Skeletal muscle satellite cell (primary cell): ENCODE measurements around the gene PRR29.
"Not testable (repeated sequence)": the region's sequence is repeated elsewhere in the genome, so short reads cannot be mapped to it uniquely, and the experiment has no call there.

Experiments
- H3K27me3 ChIP-seq: 2 replicates; pipeline ENCODE4 v1.7.0; 2013; ENCODE audit warnings: low read length; ENCODE audit not compliant: control insufficient read depth, insufficient read depth
- H3K36me3 ChIP-seq: 2 replicates; pipeline ENCODE4 v1.7.0; 2013; ENCODE audit warnings: mild to moderate bottlenecking, control low read depth, low read length; ENCODE audit not compliant: insufficient read depth
- H3K4me1 ChIP-seq: 2 replicates; pipeline ENCODE4 v1.7.0; 2013; ENCODE audit warnings: low read length; ENCODE audit not compliant: control insufficient read depth, insufficient read depth
- H3K4me2 ChIP-seq: 2 replicates; pipeline ENCODE4 v1.7.0; 2013; ENCODE audit warnings: mild to moderate bottlenecking, low read length
- H3K4me3 ChIP-seq: 2 replicates; pipeline ENCODE4 v1.7.0; 2013; ENCODE audit warnings: low read length
- H3K9ac ChIP-seq: 2 replicates; pipeline ENCODE4 v1.7.0; 2013; ENCODE audit warnings: mild to moderate bottlenecking, low read depth, low read length, moderate library complexity
- H3K9me3 ChIP-seq: replicated peaks from 2 replicates; pipeline ENCODE4 v1.7.0; 2013; ENCODE audit warnings: mild to moderate bottlenecking, control low read depth, low read length

Gene PRR29

GRCh38 chr17:63976702-63977101 lies 21.4 kb upstream of the PRR29 start:
- Histone ChIP-seq H3K9me3 (no peaks in the 10 kb centered on the region), H3K9ac (no peak overlapping the region), H3K36me3 (no peaks in the 10 kb centered on the region), H3K4me3 (no peak overlapping the region), H3K4me2 (no peak overlapping the region), H3K4me1 (peaks cover 31% of the 10 kb centered on the region), H3K27me3 (no peaks in the 10 kb centered on the region)

GRCh38 chr17:63978272-63979200 lies 19.6 kb upstream of the PRR29 start:
- Histone ChIP-seq H3K4me2 (no peak overlapping the region), H3K9ac (no peak overlapping the region), H3K27me3 (no peaks in the 10 kb centered on the region), H3K4me1 (peaks cover 28% of the 10 kb centered on the region), H3K4me3 (no peak overlapping the region), H3K36me3 (no peaks in the 10 kb centered on the region), H3K9me3 (no peaks in the 10 kb centered on the region)

GRCh38 chr17:63982641-63983040 lies 15.5 kb upstream of the PRR29 start:
- peaks cover 28% of the 10 kb centered on the region for H3K4me1 ChIP-seq
- not testable (repeated sequence) for H3K27me3 ChIP-seq, H3K4me3 ChIP-seq, H3K9ac ChIP-seq, H3K9me3 ChIP-seq, H3K4me2 ChIP-seq, H3K36me3 ChIP-seq

DNA sequence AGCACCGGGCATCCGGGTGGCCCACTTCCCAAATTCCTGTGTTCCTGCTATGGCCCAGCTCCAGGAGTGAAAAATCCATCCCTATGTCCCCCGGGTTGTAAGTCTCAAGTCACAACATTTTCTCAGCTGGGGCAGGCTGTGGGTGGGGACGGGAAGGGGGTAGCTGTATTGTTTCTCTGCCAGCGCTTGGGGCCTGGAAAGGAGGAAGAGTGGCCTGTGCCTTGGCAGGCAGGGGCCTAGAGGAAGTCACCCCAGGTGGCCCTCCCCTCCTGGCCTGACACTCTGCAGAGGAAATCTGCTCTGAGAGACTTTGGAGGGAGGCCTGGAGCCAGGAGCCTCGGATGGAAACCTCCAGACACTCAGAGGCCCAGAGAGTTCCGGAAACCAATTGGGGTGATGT lies 14.8 kb upstream of the PRR29 start:
- no peak overlapping the region for H3K4me2 ChIP-seq
- peaks cover 28% of the 10 kb centered on the region for H3K4me1 ChIP-seq
- no peak overlapping the region for H3K4me3 ChIP-seq
- H3K9me3 ChIP-seq, result no peaks in the 10 kb centered on the region
- peaks cover 2% of the 10 kb centered on the region for H3K27me3 ChIP-seq
- no peak overlapping the region for H3K9ac ChIP-seq
- H3K36me3 ChIP-seq, result no peaks in the 10 kb centered on the region

GRCh38 chr17:63984236-63984635 lies 13.9 kb upstream of the PRR29 start:
- Histone ChIP-seq H3K4me1 (peaks cover 33% of the 10 kb centered on the region), H3K27me3 (peaks cover 7% of the 10 kb centered on the region), H3K4me2 (no peak overlapping the region), H3K9me3 (no peaks in the 10 kb centered on the region), H3K36me3 (no peaks in the 10 kb centered on the region), H3K9ac (no peak overlapping the region), H3K4me3 (no peak overlapping the region)

DNA sequence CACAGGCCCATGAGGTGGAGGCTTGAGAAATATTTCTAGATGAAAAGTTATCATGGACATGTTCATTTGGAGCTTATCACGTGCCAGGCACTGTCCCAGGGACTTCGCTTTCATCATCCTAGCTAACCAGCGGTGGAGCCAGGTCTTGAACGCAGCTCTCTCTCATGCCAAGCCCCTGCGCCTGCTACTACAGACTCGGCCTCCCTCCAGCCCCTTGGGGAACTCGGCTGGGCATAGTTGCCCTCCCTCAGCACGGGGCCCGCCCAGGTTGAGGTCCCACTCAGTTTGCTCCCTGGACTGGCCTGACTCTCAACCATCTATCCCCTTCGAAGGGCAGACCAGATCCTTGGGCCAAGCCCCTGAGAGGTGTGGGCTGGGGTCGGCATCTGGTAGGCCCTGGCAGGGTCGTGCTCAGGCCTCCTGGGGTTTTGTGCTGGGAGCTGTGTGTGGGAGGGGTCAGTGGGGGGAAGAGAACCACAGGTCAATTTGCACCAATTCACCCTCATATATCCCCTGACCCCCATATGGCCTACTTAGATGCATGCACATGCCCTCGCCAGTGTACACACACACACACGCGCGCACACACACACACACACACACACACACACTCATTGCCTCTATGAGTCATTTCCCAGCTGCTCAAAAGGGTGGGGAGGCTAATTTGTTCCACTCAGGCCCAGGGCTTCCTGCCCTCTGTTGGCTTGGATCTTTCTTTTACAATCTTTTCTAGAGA lies 13.3 kb upstream of the PRR29 start:
- no peak overlapping the region for H3K4me3 ChIP-seq
- H3K27me3 ChIP-seq, result peaks cover 13% of the 10 kb centered on the region
- H3K4me2 ChIP-seq, result no peak overlapping the region
- H3K36me3 ChIP-seq, result no peaks in the 10 kb centered on the region
- no peak overlapping the region for H3K9ac ChIP-seq
- peaks cover 35% of the 10 kb centered on the region for H3K4me1 ChIP-seq
- H3K9me3 ChIP-seq, result no peaks in the 10 kb centered on the region

- no peaks in the 10 kb centered on the region for H3K9me3 ChIP-seq
- H3K4me2 ChIP-seq, result no peak overlapping the region
- H3K4me1 ChIP-seq, result peaks cover 30% of the 10 kb centered on the region
- peaks cover 19% of the 10 kb centered on the region for H3K27me3 ChIP-seq
- no peaks in the 10 kb centered on the region for H3K36me3 ChIP-seq
- H3K4me3 ChIP-seq, result no peak overlapping the region
- H3K9ac ChIP-seq, result no peak overlapping the region
Observed at GRCh38 chr17:63985387-63986140, 12.6 kb upstream of the PRR29 start.

DNA sequence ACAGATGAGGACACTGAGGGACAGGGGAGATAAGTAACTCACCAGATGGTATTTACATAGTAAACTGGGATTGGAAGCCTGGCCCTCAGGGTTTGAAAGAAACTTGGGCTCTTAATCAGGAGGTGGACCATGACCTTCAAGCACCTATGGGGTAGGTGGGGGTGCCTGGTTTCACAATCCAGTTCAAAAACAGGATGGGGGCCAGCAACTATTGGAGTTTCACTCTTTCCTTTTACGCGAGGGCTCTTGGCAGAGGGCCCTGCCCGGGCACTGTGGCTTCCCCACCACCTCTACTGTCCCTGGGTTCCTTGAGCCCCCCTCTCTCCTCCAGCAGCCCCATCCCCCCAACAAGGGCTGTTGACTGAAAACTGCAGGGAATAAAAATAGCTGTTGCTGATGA lies 11.3 kb upstream of the PRR29 start:
- H3K4me3 ChIP-seq, result no peak overlapping the region
- H3K36me3 ChIP-seq, result no peaks in the 10 kb centered on the region
- H3K9me3 ChIP-seq, result no peaks in the 10 kb centered on the region
- peaks cover 32% of the 10 kb centered on the region for H3K4me1 ChIP-seq
- H3K27me3 ChIP-seq, result peaks cover 27% of the 10 kb centered on the region
- H3K9ac ChIP-seq, result no peak overlapping the region
- no peak overlapping the region for H3K4me2 ChIP-seq

- no peak overlapping the region for H3K9ac ChIP-seq
- no peak overlapping the region for H3K4me2 ChIP-seq
- no peak overlapping the region for H3K4me3 ChIP-seq
- no peaks in the 10 kb centered on the region for H3K36me3 ChIP-seq
- peaks cover 32% of the 10 kb centered on the region for H3K4me1 ChIP-seq
- peaks cover 33% of the 10 kb centered on the region for H3K27me3 ChIP-seq
- no peaks in the 10 kb centered on the region for H3K9me3 ChIP-seq
Observed at GRCh38 chr17:63987221-63988126, 10.7 kb upstream of the PRR29 start.

GRCh38 chr17:63988127-63988478 lies 10.0 kb upstream of the PRR29 start:
- no peaks in the 10 kb centered on the region for H3K9me3 ChIP-seq
- peaks cover 32% of the 10 kb centered on the region for H3K4me1 ChIP-seq
- peaks cover 37% of the 10 kb centered on the region for H3K27me3 ChIP-seq
- H3K9ac ChIP-seq, result no peak overlapping the region
- no peak overlapping the region for H3K4me2 ChIP-seq
- no peaks in the 10 kb centered on the region for H3K36me3 ChIP-seq
- no peak overlapping the region for H3K4me3 ChIP-seq
